Karpas-422 (cell line): ENCODE data around the gene IL17A. TPM values are rescaled to one million over a fixed set of nuclear protein-coding genes. Genes with fewer than 3 reads are reported as not detected.

ENCODE experiments used
- DNase-seq: peaks from one replicate; pipeline ENCODE4 v3.0.0-alpha.2; 2015
- H2AFZ ChIP-seq: fragments of 200-600 bp; sonication (generic); 2 replicates; pipeline ENCODE4 v1.6.1; 2014; ENCODE audit warnings: antibody characterized with exemption, low read length, mixed read lengths
- H3K27ac ChIP-seq: fragments of 200-600 bp; sonication (generic); 2 replicates; pipeline ENCODE4 v1.5.1; 2014; ENCODE audit warnings: mild to moderate bottlenecking, low read length, moderate library complexity
- H3K27me3 ChIP-seq: fragments of 200-600 bp; sonication (generic); 2 replicates; pipeline ENCODE4 v1.6.1; 2014; ENCODE audit warnings: low read length, mixed read lengths
- H3K36me3 ChIP-seq: fragments of 200-600 bp; sonication (generic); 2 replicates; pipeline ENCODE4 v1.6.1; 2014; ENCODE audit warnings: low read length, mixed read lengths; ENCODE audit not compliant: insufficient read depth
- H3K4me1 ChIP-seq: fragments of 200-600 bp; sonication (generic); 2 replicates; pipeline ENCODE4 v1.6.1; 2014; ENCODE audit warnings: mild to moderate bottlenecking, low read length, mixed read lengths
- H3K4me2 ChIP-seq: fragments of 200-600 bp; sonication (generic); 2 replicates; pipeline ENCODE4 v1.6.1; 2014; ENCODE audit warnings: low read length, low read depth, mild to moderate bottlenecking; ENCODE audit not compliant: poor library complexity, severe bottlenecking
- H3K4me3 ChIP-seq: fragments of 200-600 bp; sonication (generic); 2 replicates; pipeline ENCODE4 v1.5.1; 2014; ENCODE audit warnings: mild to moderate bottlenecking, antibody characterized with exemption, low read length, mixed read lengths
- H3K79me2 ChIP-seq: fragments of 200-600 bp; sonication (generic); 2 replicates; pipeline ENCODE4 v1.6.1; 2014; ENCODE audit warnings: mild to moderate bottlenecking, low read length, mixed read lengths
- H3K9ac ChIP-seq: fragments of 200-600 bp; sonication (generic); 2 replicates; pipeline ENCODE4 v1.6.0; 2014; ENCODE audit warnings: low read length
- H3K9me2 ChIP-seq: fragments of 200-600 bp; sonication (generic), shearing (Covaris generic); replicated peaks from 2 replicates; pipeline ENCODE4 v1.6.0; 2014; ENCODE audit warnings: mild to moderate bottlenecking, low read length, moderate library complexity; ENCODE audit not compliant: insufficient read depth
- H3K9me3 ChIP-seq: fragments of 300-700, 200-600 bp; sonication (generic); 2 replicates; pipeline ENCODE4 v1.6.1; 2014; ENCODE audit warnings: low read length, mixed read lengths
- H4K20me1 ChIP-seq: fragments of 200-600 bp; sonication (generic); 2 replicates; pipeline ENCODE4 v1.6.1; 2014; ENCODE audit warnings: mild to moderate bottlenecking, antibody characterized with exemption, low read length, low read depth; ENCODE audit not compliant: insufficient read depth
- small RNA-seq: library from RNA; depleted of rRNA; stranded (forward); fragments of <200 nt; gene quantifications from one replicate; pipeline ENCODE3, GENCODE V24; 2014
- total RNA-seq: library from RNA; depleted of rRNA; stranded (reverse); fragments of >200 nt; shearing (Covaris generic); gene quantifications from 2 replicates; pipeline ENCODE4 v1.2.3, GENCODE V29; 2014; ENCODE audit warnings: low replicate concordance; rRNA removed

IL17A gene
- total RNA-seq, 1 experiment from 2014 or later = not detected

GRCh38 chr6:52233005-52233404 lies 46.8 kb downstream of the IL17A start:
- H4K20me1 ChIP-seq = no peaks in the 10 kb centered on the region
- no peak overlapping the region for H3K4me2 ChIP-seq
- no peak overlapping the region for H3K4me3 ChIP-seq
- no peaks in the 10 kb centered on the region for H3K79me2 ChIP-seq
- DNase-seq = no peak
- H3K27me3 ChIP-seq = no peaks in the 10 kb centered on the region
- no peaks in the 10 kb centered on the region for H3K9me3 ChIP-seq
- no peaks in the 10 kb centered on the region for H3K36me3 ChIP-seq
- no peaks in the 10 kb centered on the region for H3K9me2 ChIP-seq
- H2AFZ ChIP-seq = no peak overlapping the region
- H3K9ac ChIP-seq = no peak overlapping the region
- H3K27ac ChIP-seq = no peak overlapping the region
- no peaks in the 10 kb centered on the region for H3K4me1 ChIP-seq

GRCh38 chr6:52233975-52234823 lies 48.0 kb downstream of the IL17A start:
- Histone ChIP-seq H3K9me2 (no peaks in the 10 kb centered on the region), H2AFZ (no peak overlapping the region), H3K4me1 (no peaks in the 10 kb centered on the region), H3K9me3 (no peaks in the 10 kb centered on the region), H4K20me1 (no peaks in the 10 kb centered on the region), H3K27ac (no peak overlapping the region), H3K36me3 (no peaks in the 10 kb centered on the region), H3K4me3 (no peak overlapping the region), H3K79me2 (no peaks in the 10 kb centered on the region), H3K4me2 (no peak overlapping the region), H3K9ac (no peak overlapping the region), H3K27me3 (no peaks in the 10 kb centered on the region)
- peak; percentile 47 for DNase-seq

Small RNA genes lying within 50 kb of the gene (small RNA-seq; reads per million reads assigned to genes)
- not detected for gene MIR133B
- gene MIR206 = not detected

Other genes starting within 250 kb of the IL17A start
- gene PKHD1, start 98.8 kb upstream of the IL17A start, total RNA-seq = 0.07 and 0.11 TPM in 2 replicates
- gene IL17F, start 58.1 kb downstream of the IL17A start, total RNA-seq = not detected in 2 replicates
- gene MCM3, start 98.4 kb downstream of the IL17A start, total RNA-seq = 80.1 and 102 TPM in 2 replicates
- 0.29 and 1.2 TPM in 2 replicates for gene PAQR8, start 175.8 kb downstream of the IL17A start, total RNA-seq
- gene EFHC1, start 234.0 kb downstream of the IL17A start, total RNA-seq = 22.5 and 44.0 TPM in 2 replicates